ENCODE data around the gene RBM5. TPM values are rescaled to one million over a fixed set of nuclear protein-coding genes. Genes with fewer than 3 reads are reported as not detected.

The RBM5 gene
- total RNA-seq, 1 donor from 2014 or later = 124 TPM

DNA sequence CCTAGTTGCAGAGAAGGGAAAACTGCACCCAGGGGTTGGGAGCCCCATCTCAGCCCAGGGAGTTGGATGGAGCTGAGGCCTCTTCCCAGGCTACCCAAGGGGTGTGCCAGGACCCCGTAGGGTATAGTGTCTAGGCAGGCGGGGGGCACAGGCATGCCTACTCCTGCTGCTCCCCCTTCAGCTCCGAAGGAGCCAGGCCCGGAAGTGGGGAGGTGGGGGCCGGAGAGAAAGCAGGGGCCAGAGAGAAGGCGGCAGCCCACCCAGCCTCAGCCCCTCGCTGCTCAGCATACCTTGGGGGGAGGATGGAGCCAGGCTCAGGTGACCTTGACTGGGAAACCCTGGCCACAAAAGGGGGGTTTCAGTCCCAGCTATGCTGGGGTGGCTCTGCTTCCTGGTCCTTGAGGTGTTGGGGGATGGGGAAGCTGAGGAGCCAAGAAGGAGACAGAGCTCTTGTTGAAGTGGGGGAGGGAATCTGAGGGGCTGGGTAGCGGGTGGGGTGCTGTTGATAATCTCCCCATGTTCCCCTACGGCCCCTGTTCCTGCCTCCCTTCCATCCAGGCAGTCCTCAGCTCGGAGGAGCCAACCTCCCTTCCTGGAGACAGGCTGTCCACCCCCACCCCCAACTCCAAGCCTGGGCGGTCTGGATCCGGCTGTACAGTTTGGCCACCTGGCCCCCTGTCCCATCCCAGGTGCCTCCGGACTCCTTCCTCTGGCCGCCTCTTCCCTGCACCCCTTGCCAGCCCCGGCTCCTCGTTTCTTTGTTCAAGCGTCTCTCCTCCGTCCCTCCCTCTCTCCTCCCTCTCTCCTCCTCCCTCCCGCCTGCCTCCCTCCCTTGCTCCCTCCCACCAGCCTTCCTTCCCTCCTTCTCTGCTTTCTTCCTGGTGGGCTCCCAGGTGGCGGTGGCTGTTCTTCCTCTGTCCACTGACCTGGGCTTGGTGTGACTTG is 68.1 kb downstream of the RBM5 start:
- peaks cover 20% of the 10 kb centered on the region for H3K4me1 ChIP-seq (ENCODE audit: insufficient read depth, low read length)
- H3K27ac Mint-ChIP-seq (ENCODE audit: unreplicated experiment) = no peak overlapping the region
- peaks cover 46% of the 10 kb centered on the region for H3K27me3 Mint-ChIP-seq (ENCODE audit: low read depth, unreplicated experiment)
- H3K9ac ChIP-seq (ENCODE audit: low read length) = peak overlapping the region; percentile 62
- H3K4me1 Mint-ChIP-seq (ENCODE audit: low read depth, unreplicated experiment) = peaks cover 13% of the 10 kb centered on the region
- FAIRE-seq = no peak
- peaks cover 2% of the 10 kb centered on the region for H3K9me3 Mint-ChIP-seq (ENCODE audit: unreplicated experiment)
- H3K36me3 ChIP-seq (ENCODE audit: insufficient read depth, low read length) = no peaks in the 10 kb centered on the region
- no peak for DNase-seq (ENCODE audit: low read depth)
- peaks cover 9% of the 10 kb centered on the region for H3K27me3 ChIP-seq (ENCODE audit: insufficient read depth, low read length)
- H3K4me2 ChIP-seq (ENCODE audit: low read length) = peak overlapping the region; percentile 86
- TF ChIP-seq, protein P1, sequence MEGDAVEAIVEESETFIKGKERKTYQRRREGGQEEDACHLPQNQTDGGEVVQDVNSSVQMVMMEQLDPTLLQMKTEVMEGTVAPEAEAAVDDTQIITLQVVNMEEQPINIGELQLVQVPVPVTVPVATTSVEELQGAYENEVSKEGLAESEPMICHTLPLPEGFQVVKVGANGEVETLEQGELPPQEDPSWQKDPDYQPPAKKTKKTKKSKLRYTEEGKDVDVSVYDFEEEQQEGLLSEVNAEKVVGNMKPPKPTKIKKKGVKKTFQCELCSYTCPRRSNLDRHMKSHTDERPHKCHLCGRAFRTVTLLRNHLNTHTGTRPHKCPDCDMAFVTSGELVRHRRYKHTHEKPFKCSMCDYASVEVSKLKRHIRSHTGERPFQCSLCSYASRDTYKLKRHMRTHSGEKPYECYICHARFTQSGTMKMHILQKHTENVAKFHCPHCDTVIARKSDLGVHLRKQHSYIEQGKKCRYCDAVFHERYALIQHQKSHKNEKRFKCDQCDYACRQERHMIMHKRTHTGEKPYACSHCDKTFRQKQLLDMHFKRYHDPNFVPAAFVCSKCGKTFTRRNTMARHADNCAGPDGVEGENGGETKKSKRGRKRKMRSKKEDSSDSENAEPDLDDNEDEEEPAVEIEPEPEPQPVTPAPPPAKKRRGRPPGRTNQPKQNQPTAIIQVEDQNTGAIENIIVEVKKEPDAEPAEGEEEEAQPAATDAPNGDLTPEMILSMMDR (IDR thresholded peaks at IDR 0.05; ENCODE audit: insufficient read depth, low read depth, low read length) = no peak
- TF ChIP-seq EZH2 (IDR thresholded peaks at IDR 0.05; ENCODE audit: insufficient read depth, low read length) = no peak
- H3K27ac ChIP-seq (ENCODE audit: low read depth, low read length) = no peak overlapping the region
- H2AFZ ChIP-seq (ENCODE audit: low read depth, low read length) = peak overlapping the region; percentile 66
- H3K4me3 ChIP-seq (ENCODE audit: insufficient read depth, low read depth, low read length) = peak overlapping the region; percentile 52
- no peaks in the 10 kb centered on the region for H4K20me1 ChIP-seq (ENCODE audit: insufficient read depth, low read length)
- H3K9me3 ChIP-seq (ENCODE audit: insufficient read depth, low read depth, low read length) = no peaks in the 10 kb centered on the region
- no peaks in the 10 kb centered on the region for H3K79me2 ChIP-seq (ENCODE audit: insufficient read depth, low read length)
- no peaks in the 10 kb centered on the region for H3K36me3 Mint-ChIP-seq (ENCODE audit: low read depth, unreplicated experiment)
- H3K4me3 Mint-ChIP-seq (ENCODE audit: unreplicated experiment) = peak overlapping the region; percentile 87

DNA sequence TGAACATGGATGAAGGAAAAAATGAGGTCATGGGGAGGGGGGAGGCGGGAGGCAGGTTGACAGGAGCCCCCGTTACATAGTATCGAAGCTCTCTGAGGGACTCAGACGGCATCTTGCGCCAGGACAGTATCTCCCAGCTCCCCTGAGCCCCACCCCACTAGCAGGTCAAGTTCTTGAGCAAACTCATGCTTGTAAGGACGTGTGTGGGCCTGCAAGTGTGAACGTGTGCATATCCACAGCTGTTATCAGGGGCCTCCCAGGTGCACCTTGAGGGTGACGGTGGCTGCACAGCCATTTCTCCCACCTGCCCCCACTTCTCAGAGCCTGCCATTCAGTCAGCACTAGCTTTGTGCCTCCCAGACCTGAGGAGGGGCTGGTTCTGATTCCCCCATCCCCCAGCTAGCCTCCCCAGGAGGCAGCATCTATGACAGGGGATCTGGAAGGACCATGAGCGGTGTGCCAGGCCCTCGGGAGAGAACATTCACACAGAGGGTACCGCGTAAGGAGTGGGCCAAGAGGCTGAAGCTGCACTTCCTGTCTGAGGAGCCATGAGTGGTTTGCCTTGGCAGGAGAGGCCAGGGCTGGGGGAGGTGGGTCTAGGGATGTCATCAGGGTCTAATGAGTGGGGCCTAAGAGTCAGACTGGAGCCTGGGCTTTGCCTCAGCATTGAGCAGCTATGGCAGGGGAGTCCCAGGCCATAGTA is 69.3 kb downstream of the RBM5 start:
- H3K4me3 Mint-ChIP-seq (ENCODE audit: unreplicated experiment) = no peak overlapping the region
- H3K27me3 ChIP-seq (ENCODE audit: insufficient read depth, low read length) = peaks cover 9% of the 10 kb centered on the region

More for the DNA sequence above, 69.3 kb downstream of the RBM5 start:
- Histone ChIP-seq H3K79me2 (ENCODE audit: insufficient read depth, low read length) (no peaks in the 10 kb centered on the region), H3K36me3 (ENCODE audit: insufficient read depth, low read length) (no peaks in the 10 kb centered on the region), H3K9me3 (ENCODE audit: insufficient read depth, low read depth, low read length) (no peaks in the 10 kb centered on the region), H3K4me1 (ENCODE audit: insufficient read depth, low read length) (peaks cover 20% of the 10 kb centered on the region), H3K27ac (ENCODE audit: low read depth, low read length) (no peak overlapping the region), H3K4me2 (ENCODE audit: low read length) (no peak overlapping the region), H4K20me1 (ENCODE audit: insufficient read depth, low read length) (no peaks in the 10 kb centered on the region), H3K4me3 (ENCODE audit: insufficient read depth, low read depth, low read length) (no peak overlapping the region), H3K9ac (ENCODE audit: low read length) (no peak overlapping the region), H2AFZ (ENCODE audit: low read depth, low read length) (no peak overlapping the region)
- Mint-ChIP-seq H3K36me3 (ENCODE audit: low read depth, unreplicated experiment) (no peaks in the 10 kb centered on the region), H3K27me3 (ENCODE audit: low read depth, unreplicated experiment) (peaks cover 46% of the 10 kb centered on the region), H3K27ac (ENCODE audit: unreplicated experiment) (peak overlapping the region; percentile 58), H3K9me3 (ENCODE audit: unreplicated experiment) (peaks cover 2% of the 10 kb centered on the region), H3K4me1 (ENCODE audit: low read depth, unreplicated experiment) (peaks cover 13% of the 10 kb centered on the region)
- TF ChIP-seq, protein P1 (IDR thresholded peaks at IDR 0.05; ENCODE audit: insufficient read depth, low read depth, low read length) = no peak
- TF ChIP-seq EZH2 (IDR thresholded peaks at IDR 0.05; ENCODE audit: insufficient read depth, low read length) = no peak
- FAIRE-seq = no peak
- DNase-seq (ENCODE audit: low read depth) = no peak
